GM18499 (cell line): ENCODE data around the gene HDAC8.
A peak's percentile ranks its signal among the peaks of the same experiment; 100 is the strongest.

ENCODE experiments used
- ATAC-seq: cut with Tn5 transposase; IDR thresholded peaks from one replicate; pipeline ENCODE4 v1.9.1; 2021; ENCODE audit warnings: moderate number of reproducible peaks; ENCODE audit not compliant: insufficient read depth, unreplicated experiment

Gene HDAC8

DNA sequence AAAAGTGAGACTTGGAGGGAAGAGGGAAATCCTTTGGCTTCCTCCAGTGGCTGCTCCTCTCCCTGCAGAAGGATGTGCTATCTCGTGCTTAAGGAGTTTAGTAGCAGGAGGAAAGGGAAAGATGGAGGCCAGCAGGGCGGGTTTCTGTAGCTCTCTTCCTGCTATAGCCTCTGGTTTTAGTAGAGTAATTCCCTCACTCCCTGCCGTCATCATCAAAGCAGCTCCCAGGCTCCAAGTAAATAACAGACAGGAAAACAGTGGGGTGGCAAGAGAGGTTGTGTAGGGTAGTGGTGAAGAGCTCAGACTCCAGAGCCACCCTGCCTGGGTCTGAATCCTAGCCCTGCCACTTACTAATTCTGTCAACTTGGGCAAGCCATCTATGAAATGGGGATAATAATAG, 185.4 kb downstream of the HDAC8 start:
- ATAC-seq = no peak

DNA sequence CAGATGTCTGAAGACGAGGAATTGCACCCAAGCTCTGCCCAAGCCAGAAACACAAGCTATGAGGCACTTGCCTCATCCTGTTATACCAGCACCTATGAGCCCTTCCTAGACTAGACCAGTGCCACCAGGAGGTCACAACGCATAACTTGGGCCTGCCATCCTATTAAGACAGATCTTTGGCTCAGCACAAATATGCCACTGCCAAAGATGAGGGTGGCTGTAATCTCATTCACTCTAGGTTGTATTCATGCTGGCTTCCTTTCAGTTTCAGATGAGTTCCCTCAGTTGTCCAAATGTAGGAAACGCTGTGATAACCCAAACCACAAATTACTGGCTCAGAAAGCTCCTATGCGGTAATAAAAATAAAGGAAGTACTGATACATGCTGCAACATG, 190.4 kb downstream of the HDAC8 start:
- no peak for ATAC-seq

DNA sequence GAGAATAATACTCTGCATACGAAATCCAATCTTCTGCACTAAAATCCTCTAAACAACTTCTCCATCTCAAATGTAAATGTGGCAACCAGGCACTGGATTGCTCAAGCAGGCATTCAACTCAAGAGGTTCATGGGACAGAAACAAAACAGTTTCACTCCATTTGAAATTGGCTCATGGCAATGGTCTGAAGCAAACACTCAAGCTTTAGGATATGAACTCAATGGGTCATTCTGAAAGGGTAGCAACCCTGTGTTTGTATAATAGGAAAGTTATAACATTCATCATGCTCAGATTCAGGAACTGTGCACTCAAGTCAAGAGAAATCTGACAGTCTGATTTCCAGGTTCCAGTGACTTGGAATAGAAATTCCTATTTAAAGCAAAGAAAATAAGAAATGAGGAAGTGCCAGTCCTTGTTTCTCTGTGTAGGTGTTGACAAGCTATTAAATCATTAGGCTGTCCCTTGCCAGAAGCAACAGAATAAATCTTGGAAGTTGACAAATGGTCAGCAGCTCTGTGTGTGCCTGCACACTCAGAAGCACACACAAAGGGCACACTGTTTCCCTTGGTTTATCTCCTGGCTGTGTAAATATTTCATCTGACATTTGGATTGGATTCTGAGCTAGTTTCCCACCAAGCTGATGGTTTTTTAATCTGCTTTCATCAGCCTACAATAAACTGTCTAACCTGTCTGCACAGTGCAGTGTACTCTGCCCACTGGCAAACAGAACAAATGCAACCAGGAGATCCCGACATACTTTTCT, 191.0 kb downstream of the HDAC8 start:
- ATAC-seq = no peak

DNA sequence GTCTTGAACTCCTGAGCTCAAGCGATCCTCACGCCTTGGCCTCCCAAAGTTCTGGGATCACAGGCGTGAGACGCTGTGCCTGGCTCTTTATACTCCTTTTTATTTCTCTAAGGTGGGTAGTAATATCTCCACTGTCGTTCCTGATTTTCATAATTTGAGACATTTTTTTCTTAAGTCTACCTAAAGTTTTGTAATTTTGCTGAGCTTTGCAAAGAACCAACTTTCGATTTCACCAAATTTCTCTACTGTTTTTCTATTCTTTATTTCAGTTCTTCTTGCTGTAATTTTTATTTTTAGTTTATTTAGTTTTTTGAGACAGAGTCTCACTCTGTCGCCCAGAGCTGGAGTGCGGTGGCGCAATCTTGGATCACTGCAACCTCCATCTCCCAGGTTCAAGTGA, 196.5 kb downstream of the HDAC8 start:
- ATAC-seq = no peak

DNA sequence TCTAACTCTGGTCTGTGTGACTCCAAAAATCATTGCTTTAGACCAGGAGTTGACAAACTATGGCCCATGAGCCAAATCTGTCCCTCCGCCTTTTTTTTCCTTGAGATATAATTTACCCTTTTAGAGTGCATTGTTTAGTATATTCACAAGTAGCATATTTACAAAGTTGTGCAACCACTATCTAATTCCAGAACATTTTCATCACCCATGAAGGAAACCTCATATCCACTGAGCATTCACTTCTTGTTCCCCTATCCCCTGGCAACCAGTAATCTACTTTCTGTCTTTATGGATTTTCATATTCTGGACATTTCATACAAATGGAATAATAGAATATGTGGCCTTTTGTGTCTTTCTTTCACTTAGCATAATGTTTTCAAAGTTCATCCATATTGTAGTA, 199.5 kb downstream of the HDAC8 start:
- no peak for ATAC-seq

DNA sequence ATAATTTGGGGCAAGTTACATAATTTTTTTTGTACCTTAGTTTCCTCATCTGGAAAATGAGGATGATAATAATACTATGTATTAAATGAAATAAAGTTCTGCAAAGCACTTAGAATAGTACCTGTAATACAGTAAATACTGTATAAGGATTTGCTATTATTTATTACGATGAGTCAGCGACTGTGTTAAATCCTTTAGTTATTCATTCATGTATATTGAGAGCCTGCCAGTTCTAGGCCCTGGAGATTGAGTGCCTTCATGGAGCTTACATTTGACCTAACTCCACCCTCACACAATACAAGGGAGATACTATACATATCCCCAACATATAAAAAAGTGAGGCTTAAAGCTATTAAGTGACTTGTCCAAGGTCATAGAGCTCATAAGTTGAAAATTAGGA, 199.9 kb downstream of the HDAC8 start:
- no peak for ATAC-seq

DNA sequence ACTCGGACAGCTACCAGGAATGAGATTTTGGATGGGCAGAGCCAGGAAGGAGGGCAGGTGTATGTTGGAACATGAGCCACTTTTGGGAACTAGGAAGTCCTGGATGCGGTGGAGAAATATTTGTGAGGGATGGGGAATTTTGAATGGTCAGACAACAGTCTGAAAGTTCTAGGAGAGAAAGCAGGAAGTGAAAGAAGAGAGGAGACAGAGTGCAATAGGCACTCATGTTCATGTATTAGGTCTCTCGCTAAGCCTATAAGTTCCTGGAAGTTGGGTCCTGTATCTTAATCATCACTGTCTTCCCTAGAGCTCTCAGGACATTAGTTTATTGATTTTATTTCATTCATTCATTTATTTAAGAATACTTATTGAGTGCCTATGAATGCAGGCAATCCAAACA, 201.2 kb downstream of the HDAC8 start:
- ATAC-seq = no peak

DNA sequence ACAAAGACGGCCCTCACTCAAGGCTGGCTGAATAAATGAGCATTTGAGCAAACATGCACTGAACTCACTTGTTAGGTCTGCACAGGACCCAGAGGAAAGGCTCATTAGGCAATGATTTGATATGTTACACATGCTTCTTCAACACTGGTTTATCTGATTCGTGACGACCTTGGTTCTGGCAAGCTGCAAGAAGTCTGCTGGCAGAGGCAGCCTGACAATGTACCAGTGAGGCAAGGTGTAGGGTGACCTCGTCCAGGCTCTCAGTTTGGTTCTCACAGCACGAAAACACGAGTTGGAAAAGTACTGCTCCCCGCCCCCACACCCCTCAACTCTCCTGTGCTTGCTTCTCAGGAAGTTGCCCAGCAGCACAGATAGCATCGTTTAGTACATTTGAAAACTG, 203.8 kb downstream of the HDAC8 start:
- no peak for ATAC-seq

DNA sequence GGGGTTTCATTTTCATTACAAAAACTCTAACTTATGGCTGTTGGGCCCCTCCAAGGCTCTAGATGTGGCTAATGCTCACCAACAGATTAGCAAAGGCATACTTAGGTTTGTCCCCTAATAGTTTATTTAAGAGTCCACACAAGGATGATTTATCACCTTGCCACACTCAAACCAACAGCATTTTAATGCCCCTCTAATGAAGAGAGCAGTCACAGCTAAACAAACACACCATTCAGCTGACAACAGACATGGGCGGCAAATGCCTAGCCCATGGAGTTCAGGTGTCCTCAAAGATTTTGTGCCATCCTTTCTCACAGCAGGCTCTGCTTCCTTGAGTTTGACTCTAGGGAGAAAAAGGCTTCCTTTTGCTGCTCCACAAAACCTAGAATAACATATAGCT, 205.1 kb downstream of the HDAC8 start:
- no peak for ATAC-seq

DNA sequence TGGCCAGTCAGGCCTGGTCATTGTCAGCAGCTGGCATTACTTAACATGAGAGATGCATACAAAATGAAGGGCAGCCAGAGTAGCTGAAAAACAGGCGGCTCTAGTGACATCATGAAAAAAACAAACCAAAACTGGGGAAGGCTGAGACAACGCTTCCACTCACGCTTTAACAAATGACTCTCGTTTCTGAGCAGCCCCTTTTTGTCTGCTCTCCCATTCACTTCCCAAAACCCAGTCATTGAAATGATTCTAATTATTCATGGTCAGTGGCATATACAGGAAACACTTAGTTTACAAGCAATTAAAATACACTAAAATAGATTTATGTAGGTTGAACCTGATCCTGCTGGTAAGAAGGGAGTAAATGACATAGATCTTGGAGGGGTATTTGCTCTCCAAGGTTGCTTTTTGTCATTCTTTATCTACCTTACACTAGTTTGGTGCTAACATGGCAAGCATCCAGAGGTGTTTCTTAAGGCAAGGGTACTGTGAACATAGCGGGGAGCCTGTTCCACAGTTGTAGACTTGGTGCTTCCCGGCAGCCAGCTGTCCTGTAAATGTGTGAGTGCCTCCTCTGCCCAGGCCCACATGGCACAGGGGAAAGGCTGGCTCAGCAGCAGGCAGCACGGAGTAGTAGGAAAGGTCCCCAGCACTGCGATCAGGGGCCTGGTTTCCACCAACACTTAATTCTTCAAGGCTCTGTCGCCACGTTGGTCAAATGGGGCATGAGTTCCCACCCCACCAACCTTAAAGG, 205.8 kb downstream of the HDAC8 start:
- ATAC-seq = no peak

DNA sequence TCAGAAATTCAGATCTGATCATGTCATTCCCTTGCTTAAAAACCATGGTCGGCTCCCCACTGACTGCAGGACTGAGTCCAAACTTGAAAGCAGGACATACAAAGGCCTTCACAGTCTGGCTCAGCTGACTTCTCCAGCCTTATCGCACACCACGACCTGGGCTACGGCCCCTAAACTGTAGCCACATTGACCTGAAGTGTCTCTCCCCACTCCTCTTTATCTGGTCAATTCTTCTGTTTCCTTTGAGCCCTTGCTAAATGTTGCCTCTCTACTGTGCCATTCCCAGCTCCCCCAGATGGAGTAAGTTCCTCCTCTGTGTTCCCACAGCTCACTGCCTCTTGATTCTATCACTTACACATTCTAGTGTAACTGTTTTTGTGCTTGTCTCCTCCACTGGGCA, 206.5 kb downstream of the HDAC8 start:
- no peak for ATAC-seq

DNA sequence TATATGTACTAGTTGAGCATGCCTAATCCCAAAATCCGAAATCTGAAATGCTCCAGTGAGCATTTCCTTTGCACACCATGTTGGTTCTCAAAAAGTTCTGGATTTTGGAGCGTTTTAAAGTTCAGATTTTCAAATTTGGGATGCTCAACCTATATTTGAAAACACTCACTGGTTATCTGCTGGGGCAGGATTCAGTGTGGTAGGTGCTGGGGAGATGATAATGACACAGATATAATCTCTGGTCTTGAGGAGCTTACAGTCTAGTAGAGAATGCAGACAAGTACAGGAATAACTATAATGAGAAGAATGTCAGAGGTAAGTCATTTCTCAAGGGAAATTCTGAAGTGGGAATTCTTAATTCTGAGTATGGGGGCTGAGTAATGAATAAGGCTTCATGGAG, 207.5 kb downstream of the HDAC8 start:
- no peak for ATAC-seq

DNA sequence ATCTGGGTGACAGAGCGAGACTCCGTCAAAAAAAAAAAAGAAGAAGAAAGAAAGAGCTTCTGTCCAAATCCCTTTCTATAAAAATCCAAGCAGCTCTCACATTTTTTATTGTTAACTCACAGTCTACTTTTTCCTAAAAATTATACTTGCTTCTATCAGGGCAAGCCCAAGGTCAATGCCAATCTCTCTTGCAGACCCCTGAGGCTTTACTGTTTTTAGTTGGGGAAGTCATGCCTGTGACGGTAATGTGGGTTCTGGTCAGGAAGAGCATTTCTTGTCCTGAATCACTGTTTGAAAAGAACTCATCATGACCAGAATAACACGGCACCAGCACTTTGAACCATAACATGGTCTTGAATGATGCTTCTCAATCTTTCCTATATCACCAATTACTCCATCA, 212.3 kb downstream of the HDAC8 start:
- ATAC-seq = no peak

DNA sequence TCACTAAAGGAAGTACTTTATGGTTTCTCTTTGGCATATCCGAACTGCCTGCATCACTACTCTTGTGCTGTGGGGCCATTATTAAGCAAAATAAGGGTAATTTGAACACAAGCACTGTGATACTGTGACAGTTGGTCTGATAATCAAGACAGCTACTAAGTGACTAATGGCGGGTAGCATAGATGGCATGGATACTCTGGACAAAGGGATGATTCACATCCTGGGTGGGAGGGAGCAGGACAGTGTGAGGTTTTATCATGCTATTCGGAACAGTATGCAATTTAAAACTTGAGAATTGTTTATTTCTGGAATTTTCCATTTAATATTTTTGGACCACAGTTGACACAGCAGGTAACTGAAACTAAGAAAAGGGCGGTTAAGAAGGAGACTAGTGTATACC, 214.3 kb downstream of the HDAC8 start:
- ATAC-seq = no peak

DNA sequence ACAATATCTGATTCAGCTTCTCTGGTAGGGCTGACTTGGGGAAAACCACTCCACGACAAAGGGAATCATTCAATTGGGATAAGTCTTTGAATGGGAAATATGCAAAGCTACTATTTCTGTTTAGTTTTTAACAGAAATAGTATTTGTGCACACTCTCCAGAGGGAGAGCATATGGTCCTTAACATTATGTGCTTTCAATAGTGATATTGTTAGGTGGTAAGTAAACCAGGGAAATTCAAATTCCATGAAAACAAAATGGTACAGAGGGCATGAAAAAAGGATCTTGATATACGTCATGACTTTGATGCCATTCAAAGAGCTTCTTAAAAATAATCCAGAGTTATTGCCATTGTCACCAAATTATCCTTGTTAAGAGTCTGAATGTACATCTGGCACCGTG, 219.9 kb downstream of the HDAC8 start:
- ATAC-seq = no peak

DNA sequence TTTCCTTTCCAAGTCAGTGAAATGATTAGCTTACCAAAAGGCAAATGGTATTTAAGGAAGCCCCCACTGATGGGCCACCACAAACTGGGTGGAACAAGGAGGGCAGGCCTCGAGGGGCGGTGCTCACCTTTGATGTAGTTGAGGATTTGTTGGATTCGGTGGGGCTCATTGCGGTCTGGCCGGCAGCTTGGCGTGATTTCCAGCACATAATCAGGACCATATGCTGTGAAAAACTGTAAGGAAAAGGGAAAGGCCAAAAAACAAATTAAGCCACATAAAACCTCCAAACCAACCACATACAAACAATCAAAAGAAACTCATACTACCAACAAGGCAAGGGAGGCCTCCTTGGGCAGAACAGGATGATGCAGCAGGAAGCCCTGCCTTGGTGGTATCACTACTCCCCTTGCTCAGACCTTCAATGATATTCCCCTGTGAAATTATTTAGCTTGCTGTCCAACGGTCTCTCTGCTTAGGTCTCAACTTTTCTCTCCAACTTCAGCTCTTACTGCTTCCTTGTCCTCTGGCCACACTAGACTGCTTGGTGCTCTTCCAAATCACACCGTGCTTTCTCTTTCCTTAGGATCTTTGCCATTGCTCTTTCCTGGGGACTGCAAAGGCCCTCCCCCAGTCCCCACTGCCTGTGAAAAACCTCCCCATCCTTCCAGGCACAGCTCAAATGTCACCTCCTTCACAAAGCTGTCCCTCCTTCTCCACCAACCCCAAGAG, 220.9 kb downstream of the HDAC8 start:
- ATAC-seq = no peak

DNA sequence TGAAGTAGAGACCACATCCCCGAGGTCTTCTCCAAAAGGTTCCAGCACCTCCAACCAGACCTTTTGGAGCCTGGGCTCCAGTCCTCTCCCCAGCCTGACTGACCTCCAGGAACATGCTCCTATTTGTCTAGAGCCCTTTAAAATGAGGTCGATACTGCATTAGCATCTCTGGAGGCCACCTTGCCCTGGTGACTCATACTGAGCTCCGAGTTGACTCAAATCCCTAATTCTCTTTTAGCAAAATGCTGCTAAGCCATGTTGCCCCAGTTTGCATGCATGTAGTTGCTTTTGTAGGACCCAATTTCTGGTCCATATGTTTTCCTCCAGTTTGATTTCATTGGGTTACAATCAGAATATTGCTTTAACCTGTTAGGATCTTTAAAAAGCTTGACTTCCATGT, 223.5 kb downstream of the HDAC8 start:
- ATAC-seq = peak; percentile 96

DNA sequence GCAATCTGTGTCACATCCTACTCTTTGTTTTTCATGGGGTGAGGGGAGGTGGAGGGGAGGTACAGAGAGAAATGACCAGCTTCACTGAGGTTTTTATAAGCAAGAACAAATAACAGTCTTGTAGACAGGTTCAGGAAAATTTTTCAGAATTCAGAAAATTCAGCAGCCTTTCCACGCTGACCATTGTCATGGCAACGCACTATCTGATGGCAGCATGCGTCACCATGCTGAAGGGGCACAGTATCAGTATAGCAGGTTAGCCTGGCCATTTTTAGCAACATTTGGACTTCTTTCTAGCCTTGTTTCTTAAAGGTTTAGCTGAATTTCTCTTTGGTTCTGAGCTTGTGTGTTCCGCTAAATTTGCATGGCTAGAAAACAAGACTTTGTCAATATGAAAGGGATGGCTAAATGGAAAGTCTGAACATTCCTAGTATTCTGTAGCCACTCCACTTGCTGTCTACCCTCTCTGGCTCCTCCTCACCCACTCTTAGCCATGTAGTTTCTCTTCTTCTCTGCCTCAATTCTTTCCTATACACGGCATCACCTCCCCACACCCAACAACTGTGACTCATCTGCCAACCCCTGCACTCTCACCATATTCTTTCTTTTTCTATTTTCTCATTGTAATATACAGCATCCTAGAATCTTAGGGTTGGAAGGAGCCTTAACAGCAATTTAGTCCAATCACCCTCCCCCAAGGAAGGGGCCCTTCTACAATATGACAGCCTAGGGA, 224.2 kb downstream of the HDAC8 start:
- no peak for ATAC-seq

DNA sequence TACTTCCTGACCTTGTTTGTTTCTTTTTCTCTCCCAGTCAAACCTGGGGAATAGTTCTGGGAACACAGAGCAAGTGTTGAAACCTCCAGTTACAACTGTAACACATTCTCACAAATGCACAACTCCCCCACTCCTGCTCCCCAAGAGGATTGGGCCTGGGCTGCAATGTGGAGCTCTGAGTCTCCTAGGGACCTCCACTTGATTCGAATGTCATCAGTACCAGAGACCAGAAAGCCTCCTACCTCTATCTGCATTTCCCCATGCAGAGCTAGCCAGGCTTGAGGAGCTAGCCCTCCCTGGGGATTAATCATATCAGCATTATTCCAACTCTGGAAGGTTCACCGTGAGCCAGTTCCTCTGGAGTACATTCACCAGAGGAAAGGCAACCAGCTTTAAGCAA, 225.3 kb downstream of the HDAC8 start:
- ATAC-seq = no peak

DNA sequence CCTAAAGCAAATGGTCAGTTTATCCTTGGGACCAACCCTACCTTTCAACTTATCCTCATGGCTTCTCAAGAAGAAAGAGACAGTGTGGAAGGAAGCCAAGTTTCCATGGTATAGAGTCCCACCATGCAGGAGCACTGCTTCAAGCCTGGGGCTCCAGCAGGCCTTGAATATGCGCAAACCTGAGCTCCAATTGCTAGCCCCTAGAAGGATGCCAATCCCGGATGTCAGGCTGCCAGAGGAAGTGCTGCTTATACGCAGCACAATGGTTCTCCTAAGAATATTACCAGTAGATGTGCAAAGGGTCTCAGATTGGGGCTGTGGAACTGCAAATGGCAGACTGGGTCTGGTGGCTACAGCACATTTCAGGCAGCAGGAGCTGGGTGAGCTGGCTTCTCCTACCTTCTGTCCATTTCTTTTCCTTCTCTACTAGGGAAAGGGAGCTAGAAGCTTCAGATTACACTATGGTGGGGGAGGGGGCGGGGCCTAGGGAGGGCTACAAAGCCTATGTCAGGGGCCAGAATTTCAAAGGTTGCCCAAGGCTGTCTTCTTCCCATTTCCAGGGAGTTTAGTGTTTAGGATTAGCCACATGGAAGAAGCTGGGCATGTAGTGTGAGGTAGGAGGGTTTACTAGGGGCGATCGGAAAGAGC, 226.2 kb downstream of the HDAC8 start:
- ATAC-seq = no peak
